Adrenal gland (tissue), 12 donors: ENCODE results near the gene VSIR. TPM values are rescaled to one million over a fixed set of nuclear protein-coding genes. Genes with fewer than 3 reads are reported as not detected.
A peak's percentile ranks its signal among the peaks of the same experiment; 100 is the strongest.

Source experiments
- DNase-seq, 7 donors: peaks; one replicate each; pipeline ENCODE4 v3.0.0-alpha.2; 2019 to 2020
- H3K27ac ChIP-seq, 5 donors: fragments of 200-600 bp; sonication (generic) in 4 of 5; 1 replicate in 3 of 5; 2 replicates in 2 of 5; pipeline versions ENCODE4 v1.5.1 to v1.8.0; 2016 to 2020; ENCODE audit warnings: mild to moderate bottlenecking in 1 of 5
- H3K27me3 ChIP-seq: fragments of 200-600 bp; 2 replicates; pipeline ENCODE4 v1.8.0; 2021
- H3K36me3 ChIP-seq, 2 donors: fragments of 200-600 bp; replicated peaks in 1 of 2; 1 replicate in 1 of 2; 2 replicates in 1 of 2; pipeline versions ENCODE4 v1.5.1 to v1.8.0; 2018 to 2022
- H3K4me1 ChIP-seq, 2 donors: fragments of 200-600 bp; replicated peaks in 1 of 2; 1 replicate in 1 of 2; 2 replicates in 1 of 2; pipeline versions ENCODE4 v1.5.1 to v1.8.0; 2018 to 2021
- H3K4me3 ChIP-seq, 4 donors: fragments of 200-600 bp; sonication (generic) in 3 of 4; one replicate each; pipeline ENCODE4 v1.5.1; 2016 to 2018
- H3K9me3 ChIP-seq, 3 donors: fragments of 200-600 bp; sonication (generic) in 1 of 3; replicated peaks in 1 of 3; 1 replicate in 2 of 3; 2 replicates in 1 of 3; pipeline versions ENCODE4 v1.5.1 to v1.8.0; 2016 to 2021
- CTCF ChIP-seq, 6 experiments: fragments of 450-650 bp in 4 of 6; fragments of 200-600 bp in 2 of 6; sonication (generic) in 1 of 6; IDR thresholded peaks; 1 replicate in 5 of 6; 2 replicates in 1 of 6; pipeline versions ENCODE4 v1.5.1 to v1.8.0; 2016 to 2021; ENCODE audit warnings: antibody characterized with exemption in 6 of 6, mild to moderate bottlenecking in 2 of 6, moderate library complexity in 1 of 6
- POLR2A ChIP-seq, 2 donors: fragments of 450-650 bp; IDR thresholded peaks; one replicate each; pipeline ENCODE4 v1.6.1; 2017; ENCODE audit warnings: antibody characterized with exemption in 2 of 2, mild to moderate bottlenecking in 2 of 2, moderate library complexity in 1 of 2
- WGBS, 4 donors: extraction: QIAGEN DNeasy Blood & Tissue Kit in 2 of 4; methylation state at CpG; one replicate each; pipeline versions ENCODE4 v1.1.5 to v1.1.7; 2013 to 2017; 5-methylcytosine and 5-hydroxymethylcytosine counted together
- intact Hi-C, 2 donors: fragments of 100-400 bp; cut with DNase I; formaldehyde crosslinking; loops; one replicate each; pipeline versions ENCODE4 v1.14.1 to v1.15.0; 2022 to 2023
- polyA plus RNA-seq, 3 donors: library from polyadenylated mRNA; stranded (reverse); fragments of 200-250 nt in 2 of 3; fragments of 350-450 nt in 1 of 3; fragmentation: Illumina TruSeq in 1 of 3; extraction: RNeasy Lipid Tissue Mini Kit (QIAGEN cat#74804) in 1 of 3; gene quantifications; one replicate each; pipeline ENCODE4 v1.2.3, GENCODE V29; 2013 to 2014
- total RNA-seq, 9 donors: library from RNA; depleted of rRNA in 4 of 9; stranded (reverse); fragments of >200 nt in 4 of 9; fragments of 120-200 nt in 1 of 9; fragmentation: NEBNext Ultra II Directional in 1 of 9; extraction: Animal tissue kit (Norgen Biotek cat#: 25700) in 1 of 9; gene quantifications; one replicate each; pipeline versions ENCODE4 v1.1.0 to v1.2.4, GENCODE V29; 2013 to 2023
- donor health status: healthy with polysubstance abuse.
- donor health status: Bipolar disorder and iron deficiency.
- donor health status: DM: yes; HTN: yes; CAD: no.
- donor health status: DM: no; HTN: no; CAD: no.
- donor health status: DM: no; HTN: no; CAD: no.
- donor health status: DM: yes; HTN: yes; CAD: no.

The VSIR gene
- total and polyA plus RNA-seq, 12 donors: 8.0 to 71.7 (median 35.4) TPM

- H3K36me3 ChIP-seq: no peaks in the 10 kb centered on the region
- DNase-seq: no peak
- intact Hi-C loops: no loop called here
- no peak overlapping the region for H3K4me3 ChIP-seq
- H3K9me3 ChIP-seq: no peaks in the 10 kb centered on the region
- H3K4me1 ChIP-seq: peaks cover 3 to 15% of the 10 kb centered on the region in 2 donors
- H3K27ac ChIP-seq: peak overlapping the region in 1 of 5 donors; percentile 47
- no peak for TF ChIP-seq CTCF (IDR thresholded peaks at IDR 0.05)
- no peak for TF ChIP-seq POLR2A (IDR thresholded peaks at IDR 0.05)
- H3K27me3 ChIP-seq: no peaks in the 10 kb centered on the region
- WGBS, 4 donors: 79 to 91% (median 87%) methylated on average over 8 to 12 of the region's 12 CpGs
Observed at GRCh38 chr10:71737001-71737833, 36.1 kb downstream of the VSIR start.

- Histone ChIP-seq H3K4me3 (no peak overlapping the region), H3K27me3 (no peaks in the 10 kb centered on the region), H3K27ac (peak overlapping the region in 2 of 5 donors; percentile 34 to 58), H3K36me3 (no peaks in the 10 kb centered on the region), H3K4me1 (peaks cover 3 to 15% of the 10 kb centered on the region in 2 donors), H3K9me3 (no peaks in the 10 kb centered on the region)
- TF ChIP-seq POLR2A (IDR thresholded peaks at IDR 0.05) (no peak), CTCF (IDR thresholded peaks at IDR 0.05) (no peak)
- WGBS, 4 donors: 85 to 100% (median 87%) methylated on average over 2 of the region's 2 CpGs
- no peak for DNase-seq
- intact Hi-C loops: no loop called here
Observed at GRCh38 chr10:71736570-71736952, 36.8 kb downstream of the VSIR start.

- H3K36me3 ChIP-seq: no peaks in the 10 kb centered on the region
- TF ChIP-seq CTCF (IDR thresholded peaks at IDR 0.05): no peak
- no peak for TF ChIP-seq POLR2A (IDR thresholded peaks at IDR 0.05)
- intact Hi-C loops: no loop called here
- H3K9me3 ChIP-seq: no peaks in the 10 kb centered on the region
- H3K4me3 ChIP-seq: no peak overlapping the region
- peak in 1 of 7 donors; percentile 28 for DNase-seq
- WGBS, 4 donors: 84 to 95% (median 86%) methylated on average over 12 to 16 of the region's 16 CpGs
- peaks cover 3 to 15% of the 10 kb centered on the region in 2 donors for H3K4me1 ChIP-seq
- H3K27me3 ChIP-seq: no peaks in the 10 kb centered on the region
- peak overlapping the region in 2 of 5 donors; percentile 34 to 58 for H3K27ac ChIP-seq
Observed at GRCh38 chr10:71735709-71736569, 37.4 kb downstream of the VSIR start.

DNA sequence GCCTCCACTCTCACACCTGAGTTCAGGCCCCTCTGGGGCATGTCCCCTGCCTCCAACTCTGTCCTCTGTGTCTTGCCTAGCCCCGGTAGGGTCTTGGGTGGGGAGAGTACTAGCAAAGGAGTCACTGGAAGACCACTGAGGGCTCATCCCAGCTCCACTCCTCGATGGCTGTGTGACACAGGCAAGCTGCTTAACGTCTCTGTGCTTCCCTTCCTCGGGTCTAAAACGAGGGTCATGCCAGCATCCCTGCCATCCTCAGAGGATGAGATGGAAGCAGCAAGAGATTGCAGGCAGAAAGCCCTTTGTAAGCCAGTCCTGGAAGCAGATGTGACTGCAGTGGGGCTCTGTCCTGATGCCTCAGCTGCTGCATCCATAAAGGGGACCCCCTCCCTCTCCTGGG, 38.5 kb downstream of the VSIR start:
- 70 to 90% (median 74%) methylated on average over 2 to 5 of the region's 5 CpGs for WGBS, 4 donors
- DNase-seq: no peak
- H3K9me3 ChIP-seq: no peaks in the 10 kb centered on the region
- H3K4me3 ChIP-seq: no peak overlapping the region
- no peak overlapping the region for H3K27ac ChIP-seq
- no peaks in the 10 kb centered on the region for H3K27me3 ChIP-seq
- intact Hi-C loops: loop anchor here in 1 of 2 donors (5.0 kb wide), 1 partner anchor 38 kb away; the partner anchor contains the start of gene VSIR
- H3K36me3 ChIP-seq: no peaks in the 10 kb centered on the region
- H3K4me1 ChIP-seq: peaks cover 0 to 4% of the 10 kb centered on the region in 2 donors
- TF ChIP-seq CTCF (IDR thresholded peaks at IDR 0.05) (no peak), POLR2A (IDR thresholded peaks at IDR 0.05) (no peak)
